ENCODE data around the gene LIG3. TPM values are rescaled to one million over a fixed set of nuclear protein-coding genes. Genes with fewer than 3 reads are reported as not detected.

Gene LIG3
- total and polyA plus RNA-seq, 2 of the 13 experiments (the other 11 are each of a cell fraction or from before 2014, with no cell fraction given): 34.4 to 36.2 TPM

GRCh38 chr17:35051183-35051578 lies 70.9 kb downstream of the LIG3 start (continued):
- TF ChIP-seq CENPBD1 (CRISPR knock-in tag; IDR thresholded peaks at IDR 0.05; ENCODE audit: borderline replicate concordance, low read depth) (no peak), ZNF138 (CRISPR knock-in tag; IDR thresholded peaks at IDR 0.05; ENCODE audit: low read depth) (no peak), IKZF1 (IDR thresholded peaks at IDR 0.05) (no peak), ZBTB21 (CRISPR knock-in tag; IDR thresholded peaks at IDR 0.05) (no peak), ZFP90 (CRISPR knock-in tag; IDR thresholded peaks at IDR 0.05; ENCODE audit: borderline replicate concordance) (no peak), LCORL (IDR thresholded peaks at IDR 0.05) (no peak), LCORL (CRISPR knock-in tag; IDR thresholded peaks at IDR 0.05) (0 out of 2 replicates have a peak, but pooled peaks have one; percentile 11), ZNF235 (CRISPR knock-in tag; IDR thresholded peaks at IDR 0.05; ENCODE audit: borderline replicate concordance) (no peak), ZSCAN20 (CRISPR knock-in tag; IDR thresholded peaks at IDR 0.05; ENCODE audit: borderline replicate concordance) (no peak), ZNF207 (IDR thresholded peaks at IDR 0.05; ENCODE audit: borderline replicate concordance) (no peak), TCF12 (IDR thresholded peaks at IDR 0.05) (no peak), TCF12 (CRISPR knock-in tag; IDR thresholded peaks at IDR 0.05) (no peak), SNAPC2 (CRISPR knock-in tag; IDR thresholded peaks at IDR 0.05) (0 out of 2 replicates have a peak, but pooled peaks have one; percentile 24), BCL6 (CRISPR knock-in tag; IDR thresholded peaks at IDR 0.05) (peak; percentile 83), NFATC3 (CRISPR knock-in tag; IDR thresholded peaks at IDR 0.05) (no peak), ATM (IDR thresholded peaks at IDR 0.05; ENCODE audit: borderline replicate concordance) (no peak), SRY (CRISPR knock-in tag; IDR thresholded peaks at IDR 0.05) (no peak), ZNF343 (CRISPR knock-in tag; IDR thresholded peaks at IDR 0.05) (no peak), SIX4 (CRISPR knock-in tag; IDR thresholded peaks at IDR 0.05) (0 out of 2 replicates have a peak, but pooled peaks have one; percentile 74), ARNTL (CRISPR knock-in tag; IDR thresholded peaks at IDR 0.05) (no peak), RBFOX2 (IDR thresholded peaks at IDR 0.05; ENCODE audit: low read depth, low read length) (0 out of 2 replicates have a peak, but pooled peaks have one; percentile 28)
- TF ChIP-seq, protein P1, sequence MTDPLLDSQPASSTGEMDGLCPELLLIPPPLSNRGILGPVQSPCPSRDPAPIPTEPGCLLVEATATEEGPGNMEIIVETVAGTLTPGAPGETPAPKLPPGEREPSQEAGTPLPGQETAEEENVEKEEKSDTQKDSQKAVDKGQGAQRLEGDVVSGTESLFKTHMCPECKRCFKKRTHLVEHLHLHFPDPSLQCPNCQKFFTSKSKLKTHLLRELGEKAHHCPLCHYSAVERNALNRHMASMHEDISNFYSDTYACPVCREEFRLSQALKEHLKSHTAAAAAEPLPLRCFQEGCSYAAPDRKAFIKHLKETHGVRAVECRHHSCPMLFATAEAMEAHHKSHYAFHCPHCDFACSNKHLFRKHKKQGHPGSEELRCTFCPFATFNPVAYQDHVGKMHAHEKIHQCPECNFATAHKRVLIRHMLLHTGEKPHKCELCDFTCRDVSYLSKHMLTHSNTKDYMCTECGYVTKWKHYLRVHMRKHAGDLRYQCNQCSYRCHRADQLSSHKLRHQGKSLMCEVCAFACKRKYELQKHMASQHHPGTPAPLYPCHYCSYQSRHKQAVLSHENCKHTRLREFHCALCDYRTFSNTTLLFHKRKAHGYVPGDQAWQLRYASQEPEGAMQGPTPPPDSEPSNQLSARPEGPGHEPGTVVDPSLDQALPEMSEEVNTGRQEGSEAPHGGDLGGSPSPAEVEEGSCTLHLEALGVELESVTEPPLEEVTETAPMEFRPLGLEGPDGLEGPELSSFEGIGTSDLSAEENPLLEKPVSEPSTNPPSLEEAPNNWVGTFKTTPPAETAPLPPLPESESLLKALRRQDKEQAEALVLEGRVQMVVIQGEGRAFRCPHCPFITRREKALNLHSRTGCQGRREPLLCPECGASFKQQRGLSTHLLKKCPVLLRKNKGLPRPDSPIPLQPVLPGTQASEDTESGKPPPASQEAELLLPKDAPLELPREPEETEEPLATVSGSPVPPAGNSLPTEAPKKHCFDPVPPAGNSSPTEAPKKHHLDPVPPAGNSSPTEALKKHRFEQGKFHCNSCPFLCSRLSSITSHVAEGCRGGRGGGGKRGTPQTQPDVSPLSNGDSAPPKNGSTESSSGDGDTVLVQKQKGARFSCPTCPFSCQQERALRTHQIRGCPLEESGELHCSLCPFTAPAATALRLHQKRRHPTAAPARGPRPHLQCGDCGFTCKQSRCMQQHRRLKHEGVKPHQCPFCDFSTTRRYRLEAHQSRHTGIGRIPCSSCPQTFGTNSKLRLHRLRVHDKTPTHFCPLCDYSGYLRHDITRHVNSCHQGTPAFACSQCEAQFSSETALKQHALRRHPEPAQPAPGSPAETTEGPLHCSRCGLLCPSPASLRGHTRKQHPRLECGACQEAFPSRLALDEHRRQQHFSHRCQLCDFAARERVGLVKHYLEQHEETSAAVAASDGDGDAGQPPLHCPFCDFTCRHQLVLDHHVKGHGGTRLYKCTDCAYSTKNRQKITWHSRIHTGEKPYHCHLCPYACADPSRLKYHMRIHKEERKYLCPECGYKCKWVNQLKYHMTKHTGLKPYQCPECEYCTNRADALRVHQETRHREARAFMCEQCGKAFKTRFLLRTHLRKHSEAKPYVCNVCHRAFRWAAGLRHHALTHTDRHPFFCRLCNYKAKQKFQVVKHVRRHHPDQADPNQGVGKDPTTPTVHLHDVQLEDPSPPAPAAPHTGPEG (CRISPR knock-in tag; IDR thresholded peaks at IDR 0.05): no peak
- TF ChIP-seq, protein P2, sequence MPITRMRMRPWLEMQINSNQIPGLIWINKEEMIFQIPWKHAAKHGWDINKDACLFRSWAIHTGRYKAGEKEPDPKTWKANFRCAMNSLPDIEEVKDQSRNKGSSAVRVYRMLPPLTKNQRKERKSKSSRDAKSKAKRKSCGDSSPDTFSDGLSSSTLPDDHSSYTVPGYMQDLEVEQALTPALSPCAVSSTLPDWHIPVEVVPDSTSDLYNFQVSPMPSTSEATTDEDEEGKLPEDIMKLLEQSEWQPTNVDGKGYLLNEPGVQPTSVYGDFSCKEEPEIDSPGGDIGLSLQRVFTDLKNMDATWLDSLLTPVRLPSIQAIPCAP (CRISPR knock-in tag; IDR thresholded peaks at IDR 0.05; ENCODE audit: low read depth): no peak
- TF ChIP-seq, protein P3, sequence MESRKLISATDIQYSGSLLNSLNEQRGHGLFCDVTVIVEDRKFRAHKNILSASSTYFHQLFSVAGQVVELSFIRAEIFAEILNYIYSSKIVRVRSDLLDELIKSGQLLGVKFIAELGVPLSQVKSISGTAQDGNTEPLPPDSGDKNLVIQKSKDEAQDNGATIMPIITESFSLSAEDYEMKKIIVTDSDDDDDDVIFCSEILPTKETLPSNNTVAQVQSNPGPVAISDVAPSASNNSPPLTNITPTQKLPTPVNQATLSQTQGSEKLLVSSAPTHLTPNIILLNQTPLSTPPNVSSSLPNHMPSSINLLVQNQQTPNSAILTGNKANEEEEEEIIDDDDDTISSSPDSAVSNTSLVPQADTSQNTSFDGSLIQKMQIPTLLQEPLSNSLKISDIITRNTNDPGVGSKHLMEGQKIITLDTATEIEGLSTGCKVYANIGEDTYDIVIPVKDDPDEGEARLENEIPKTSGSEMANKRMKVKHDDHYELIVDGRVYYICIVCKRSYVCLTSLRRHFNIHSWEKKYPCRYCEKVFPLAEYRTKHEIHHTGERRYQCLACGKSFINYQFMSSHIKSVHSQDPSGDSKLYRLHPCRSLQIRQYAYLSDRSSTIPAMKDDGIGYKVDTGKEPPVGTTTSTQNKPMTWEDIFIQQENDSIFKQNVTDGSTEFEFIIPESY (CRISPR knock-in tag; IDR thresholded peaks at IDR 0.05): no peak

Data from HepG2 (cell line).